ENCODE measurements around the gene IKBIP.
"Not testable (repeated sequence)": the region's sequence is repeated elsewhere in the genome, so short reads cannot be mapped to it uniquely, and the experiment has no call there.

The IKBIP gene, protein sequence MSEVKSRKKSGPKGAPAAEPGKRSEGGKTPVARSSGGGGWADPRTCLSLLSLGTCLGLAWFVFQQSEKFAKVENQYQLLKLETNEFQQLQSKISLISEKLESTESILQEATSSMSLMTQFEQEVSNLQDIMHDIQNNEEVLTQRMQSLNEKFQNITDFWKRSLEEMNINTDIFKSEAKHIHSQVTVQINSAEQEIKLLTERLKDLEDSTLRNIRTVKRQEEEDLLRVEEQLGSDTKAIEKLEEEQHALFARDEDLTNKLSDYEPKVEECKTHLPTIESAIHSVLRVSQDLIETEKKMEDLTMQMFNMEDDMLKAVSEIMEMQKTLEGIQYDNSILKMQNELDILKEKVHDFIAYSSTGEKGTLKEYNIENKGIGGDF

DNA sequence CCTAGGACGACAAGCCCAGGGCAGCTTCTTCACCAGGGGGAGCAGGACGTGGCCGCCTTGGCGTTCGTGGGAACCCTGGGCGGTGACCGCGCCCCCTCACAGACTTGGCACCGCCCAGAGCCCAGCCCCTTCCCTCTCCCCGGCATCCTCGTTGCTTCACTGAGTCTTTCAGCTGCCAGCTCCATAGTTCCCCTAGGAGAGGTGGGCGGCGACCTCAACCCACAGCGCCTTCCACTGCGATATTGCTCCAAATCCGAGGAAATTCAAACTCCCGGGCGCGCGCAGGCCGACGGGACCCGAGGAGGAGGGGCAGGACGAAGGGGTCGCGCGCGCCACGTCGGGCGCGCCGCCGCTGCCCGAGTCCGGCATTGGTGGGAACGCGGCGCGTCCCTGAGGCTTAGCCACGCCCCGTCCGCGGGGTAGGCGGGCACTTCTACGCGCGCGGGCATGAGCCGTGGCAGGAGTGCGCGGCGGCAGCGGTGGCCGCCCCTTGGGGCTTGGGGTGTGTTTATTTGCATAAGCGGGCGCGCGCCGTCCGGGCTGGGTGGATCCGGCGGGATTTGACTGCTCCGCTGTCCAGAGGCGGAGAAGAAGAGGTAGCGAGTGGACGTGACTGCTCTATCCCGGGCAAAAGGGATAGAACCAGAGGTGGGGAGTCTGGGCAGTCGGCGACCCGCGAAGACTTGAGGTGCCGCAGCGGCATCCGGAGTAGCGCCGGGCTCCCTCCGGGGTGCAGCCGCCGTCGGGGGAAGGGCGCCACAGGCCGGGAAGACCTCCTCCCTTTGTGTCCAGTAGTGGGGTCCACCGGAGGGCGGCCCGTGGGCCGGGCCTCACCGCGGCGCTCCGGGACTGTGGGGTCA lies at the start of gene IKBIP, which contains the start of gene APAF1:
TSS of gene IKBIP (minus strand) at position 77 of the 860 bp plus-strand sequence. CDS start 87 bp downstream, outside the sequence.
TSS of gene APAF1 (plus strand) at position 579 of the 860 bp plus-strand sequence. CDS start 3,070 bp downstream, outside the sequence.
- DNase-seq, result peak; percentile 94

DNA sequence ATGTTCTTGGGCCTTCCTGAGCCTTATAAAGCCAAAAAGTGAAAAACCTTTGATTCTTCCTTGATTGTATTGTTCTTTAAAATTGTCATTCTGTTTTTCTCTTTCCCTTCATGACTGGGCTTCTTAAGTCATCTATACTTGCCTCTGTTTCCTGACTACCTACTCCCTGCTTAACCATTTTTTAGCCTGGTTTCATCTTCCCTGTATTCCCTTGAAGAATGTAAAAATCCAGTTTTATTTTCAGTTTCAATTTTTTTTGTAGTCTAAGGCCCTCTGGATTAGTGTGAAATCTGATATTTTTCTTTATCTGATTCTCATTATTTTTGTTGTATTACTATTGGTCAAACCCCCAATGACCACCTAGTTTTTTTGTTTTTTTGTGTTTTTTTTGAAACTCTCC lies 46.8 kb upstream of the IKBIP start:
- no peak for DNase-seq

DNA sequence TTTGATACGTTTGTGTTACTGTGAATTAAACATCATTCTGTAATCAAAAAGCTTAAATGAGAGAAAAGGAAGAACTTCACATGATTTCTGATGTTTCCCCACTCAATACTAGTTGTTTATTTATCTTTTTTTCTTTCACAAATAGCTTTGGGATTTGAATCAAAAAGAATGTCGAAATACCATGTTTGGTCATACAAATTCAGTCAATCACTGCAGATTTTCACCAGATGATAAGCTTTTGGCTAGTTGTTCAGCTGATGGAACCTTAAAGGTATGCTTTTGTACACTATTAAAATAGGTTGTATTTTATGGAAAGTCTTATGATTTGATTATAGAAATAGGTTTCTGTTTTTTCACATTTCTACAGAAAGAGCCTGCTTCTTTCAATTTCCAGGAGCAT lies 42.0 kb upstream of the IKBIP start:
- DNase-seq, result no peak

DNA sequence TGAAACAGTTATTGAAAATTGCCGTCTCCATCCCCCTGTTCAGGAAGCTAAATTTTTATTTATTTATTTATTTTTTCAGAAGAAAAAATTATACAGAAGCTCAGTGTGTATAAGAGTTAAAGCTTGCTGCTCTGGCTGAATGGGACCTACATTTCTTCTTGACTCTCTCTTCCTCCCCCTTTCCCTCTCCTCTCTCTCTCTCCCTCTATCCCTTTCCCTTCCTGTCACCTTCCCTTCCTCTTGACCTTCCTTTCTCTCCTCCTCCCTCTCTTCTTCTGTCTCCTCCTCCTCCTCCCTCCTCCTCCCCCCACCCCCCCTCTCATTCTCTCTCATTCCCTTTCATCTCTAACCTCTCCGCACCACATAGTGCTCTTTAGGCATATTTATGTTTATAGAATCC lies 39.6 kb upstream of the IKBIP start:
- DNase-seq, result no peak

DNA sequence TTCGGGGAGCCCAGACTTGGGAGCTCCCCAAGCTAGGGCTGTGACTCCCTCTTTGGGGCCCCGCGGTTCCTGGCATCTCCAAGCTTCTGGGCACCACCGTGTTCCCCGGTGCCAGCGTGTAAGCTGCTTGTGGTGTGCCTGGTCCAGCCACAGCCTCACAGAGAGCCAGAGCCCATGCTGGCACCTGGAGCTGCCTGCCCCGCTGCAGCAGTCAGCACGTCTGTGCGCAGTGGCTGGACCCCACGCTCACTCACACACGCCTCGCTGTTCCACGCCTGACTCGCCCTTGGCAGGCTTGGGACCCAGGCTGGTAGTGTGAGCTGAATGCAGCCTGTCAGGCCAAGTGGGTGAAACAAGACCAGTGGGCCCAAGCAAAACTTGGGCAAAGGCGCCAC lies 35.0 kb upstream of the IKBIP start:
- no peak for DNase-seq

DNA sequence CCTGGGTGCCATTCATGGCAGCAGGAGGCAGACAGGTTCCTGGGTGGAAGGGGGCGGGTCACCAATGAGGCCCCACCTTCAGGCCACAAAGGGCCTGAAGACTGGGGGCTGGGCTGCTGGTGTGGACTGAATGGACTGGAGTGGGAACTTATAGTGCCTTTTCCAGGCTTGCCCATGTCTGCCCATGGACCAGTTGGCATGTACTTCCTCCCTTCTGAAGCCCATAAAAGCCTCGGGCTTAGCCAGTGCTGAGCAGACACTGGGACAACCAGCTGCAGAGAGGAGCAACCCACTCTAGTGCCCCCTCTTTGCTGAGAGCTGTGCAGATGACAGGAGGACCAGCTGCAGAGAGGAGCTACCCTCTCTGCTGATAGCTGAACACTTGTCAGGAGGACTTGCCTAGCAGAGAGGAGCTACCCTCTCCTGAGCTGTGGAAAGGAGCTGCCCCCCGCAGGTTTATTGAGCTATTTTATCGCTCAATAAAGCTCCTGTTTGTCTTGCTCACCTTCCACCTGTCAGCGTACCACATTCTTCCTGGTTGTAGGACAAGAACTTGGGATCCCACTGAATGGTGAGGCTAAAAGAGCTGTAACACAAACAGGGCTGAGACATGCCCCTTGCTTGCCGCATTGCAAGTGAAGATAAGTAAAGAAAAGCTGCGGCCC lies 34.5 kb upstream of the IKBIP start:
- DNase-seq, result no peak

DNA sequence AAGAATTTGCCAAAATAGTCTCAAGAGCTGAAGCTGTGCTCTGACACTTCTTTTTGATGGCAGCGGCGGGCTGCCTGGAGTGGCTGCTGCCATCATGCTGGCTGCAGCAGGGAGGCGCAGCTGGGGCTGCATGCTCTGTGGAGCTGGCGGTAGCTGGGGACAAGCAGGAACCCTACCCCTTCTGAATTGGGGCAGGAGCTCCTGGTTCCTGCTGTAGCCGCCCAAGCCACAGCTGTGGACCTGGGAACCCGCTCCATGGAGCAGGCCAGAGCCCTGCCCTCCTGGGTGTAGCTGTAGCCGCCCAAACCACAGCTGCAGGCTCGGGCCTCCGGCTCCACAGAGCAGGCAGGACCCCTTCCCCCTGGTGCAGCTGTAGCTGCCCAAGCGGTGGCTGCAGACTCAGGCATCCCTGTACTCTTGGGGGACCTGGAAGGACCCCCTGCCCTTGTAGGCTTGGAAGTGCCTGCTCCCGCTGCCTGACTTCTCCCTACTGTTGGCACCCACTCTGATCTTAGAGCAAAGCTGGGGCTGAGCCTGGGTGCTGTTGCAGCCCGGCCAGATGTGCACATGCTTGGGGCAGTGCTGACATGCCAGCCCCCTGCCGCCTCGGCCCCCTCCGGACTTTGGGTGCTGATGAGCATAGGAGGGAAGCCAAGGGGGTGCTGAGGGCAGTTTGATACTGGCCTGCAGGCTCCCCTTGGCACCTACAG lies 33.8 kb upstream of the IKBIP start:
- DNase-seq, result no peak

DNA sequence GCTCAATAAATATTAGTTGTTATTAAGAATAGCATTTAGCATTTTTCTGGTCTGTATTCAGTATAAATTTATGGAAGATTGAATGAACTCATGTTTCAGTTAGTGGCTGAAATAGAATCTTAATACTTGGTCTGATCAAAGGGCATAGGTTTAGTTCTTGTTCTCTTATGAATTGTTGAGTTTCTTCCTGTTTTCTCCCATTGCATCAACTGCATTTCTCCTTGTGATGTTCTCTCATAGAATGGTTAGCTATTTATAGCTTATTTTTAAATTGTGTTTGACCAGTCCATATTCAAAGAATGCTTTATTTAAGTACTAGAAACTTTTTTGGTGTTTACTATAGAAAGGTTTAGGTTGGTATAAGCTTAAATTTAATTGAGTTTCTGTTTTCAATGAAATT lies 30.3 kb upstream of the IKBIP start:
- no peak for DNase-seq

DNA sequence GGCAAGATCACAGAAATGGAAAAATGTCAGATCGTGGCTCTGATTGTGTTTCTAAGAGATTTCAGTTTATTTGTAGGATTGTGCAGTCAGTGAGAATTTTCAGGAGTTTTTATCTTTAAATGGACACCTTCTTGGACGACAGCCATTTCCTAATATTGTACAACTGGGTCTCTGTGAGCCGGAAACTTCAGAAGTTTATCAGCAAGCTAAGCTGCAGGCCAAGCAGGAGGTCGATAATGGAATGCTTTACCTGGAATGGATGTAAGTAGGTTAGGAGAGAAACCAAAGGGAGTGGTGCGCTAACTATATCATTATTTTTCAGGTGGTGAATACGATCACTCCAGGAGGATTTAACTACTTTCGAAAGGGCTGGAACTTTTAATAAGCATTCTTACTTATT lies 26.9 kb upstream of the IKBIP start:
- DNase-seq, result no peak

DNA sequence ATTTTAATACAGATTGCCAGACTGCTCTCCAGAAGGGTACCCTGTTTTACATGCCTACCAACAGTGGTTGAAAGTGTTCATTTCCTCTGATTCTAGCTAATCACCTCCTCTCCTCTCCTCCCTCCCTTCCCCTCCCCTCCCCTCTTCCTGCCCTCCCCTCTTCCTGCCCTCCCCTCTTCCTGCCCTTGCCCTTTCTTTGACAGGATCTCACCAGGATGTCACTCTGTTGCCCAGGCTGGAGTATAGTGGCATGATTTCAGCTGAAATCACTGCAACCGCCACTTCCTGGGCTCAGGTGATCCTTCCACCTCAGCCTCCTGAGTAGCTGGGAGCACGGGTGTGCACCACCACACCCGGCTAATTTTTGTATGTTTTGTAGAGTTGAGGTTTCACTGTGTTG lies 25.2 kb upstream of the IKBIP start:
- no peak for DNase-seq

DNA sequence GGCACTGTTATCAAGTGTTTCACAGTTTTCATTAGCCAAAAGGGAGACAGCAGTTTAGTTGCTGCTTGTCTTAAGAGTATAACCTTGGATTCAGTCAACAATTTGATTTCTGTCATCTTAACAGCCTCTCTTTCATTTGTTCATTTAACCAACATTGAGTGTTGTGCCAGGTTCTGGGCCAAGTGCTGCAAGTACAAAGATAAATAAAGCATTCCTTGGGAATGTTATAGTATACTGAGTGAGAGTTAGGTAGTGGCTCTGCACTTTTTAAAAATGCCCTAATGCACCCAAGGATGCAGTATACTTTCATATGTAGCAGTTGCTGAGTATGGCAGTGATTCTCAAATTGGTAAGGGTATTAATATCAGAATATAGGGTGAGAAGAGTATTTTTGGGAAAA lies 15.9 kb upstream of the IKBIP start:
- DNase-seq, result no peak

DNA sequence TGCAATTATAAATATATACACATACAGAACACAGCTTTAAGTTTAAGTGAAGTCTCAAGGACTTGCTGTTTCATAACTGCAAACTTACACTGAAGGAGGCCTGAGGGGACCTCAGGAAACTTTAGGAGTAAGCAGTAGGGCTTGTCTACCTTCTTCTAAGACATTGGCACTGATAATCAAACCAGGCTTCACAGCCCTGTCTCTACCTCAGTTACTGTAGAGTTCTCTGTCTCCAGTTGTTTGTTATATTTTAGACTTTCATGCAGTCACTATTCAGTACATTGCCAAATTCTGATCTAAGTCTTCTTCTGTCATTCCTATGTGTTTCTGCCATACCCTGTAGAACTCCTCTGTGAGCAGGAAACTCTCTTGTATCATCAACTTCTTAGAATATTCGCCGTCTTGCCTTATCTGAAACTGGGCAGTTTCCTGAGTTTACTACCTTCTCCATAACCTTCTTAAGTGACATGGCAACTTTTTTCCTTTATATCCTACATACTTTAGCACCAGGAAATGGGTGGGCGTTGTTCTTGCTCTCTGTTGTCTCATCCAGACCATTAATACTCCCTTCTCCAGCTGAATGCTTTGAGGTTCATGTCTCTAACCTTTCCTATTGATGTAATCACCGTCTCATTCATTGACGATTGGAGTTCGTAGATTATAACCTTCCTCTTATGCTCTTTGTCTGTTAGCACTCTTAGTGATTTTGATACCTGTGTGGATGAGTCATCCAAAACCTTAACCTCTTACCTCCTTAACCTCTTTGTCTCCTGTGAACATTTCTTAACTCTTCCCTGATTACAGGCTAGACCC lies 11.9 kb upstream of the IKBIP start:
- no peak for DNase-seq

DNA sequence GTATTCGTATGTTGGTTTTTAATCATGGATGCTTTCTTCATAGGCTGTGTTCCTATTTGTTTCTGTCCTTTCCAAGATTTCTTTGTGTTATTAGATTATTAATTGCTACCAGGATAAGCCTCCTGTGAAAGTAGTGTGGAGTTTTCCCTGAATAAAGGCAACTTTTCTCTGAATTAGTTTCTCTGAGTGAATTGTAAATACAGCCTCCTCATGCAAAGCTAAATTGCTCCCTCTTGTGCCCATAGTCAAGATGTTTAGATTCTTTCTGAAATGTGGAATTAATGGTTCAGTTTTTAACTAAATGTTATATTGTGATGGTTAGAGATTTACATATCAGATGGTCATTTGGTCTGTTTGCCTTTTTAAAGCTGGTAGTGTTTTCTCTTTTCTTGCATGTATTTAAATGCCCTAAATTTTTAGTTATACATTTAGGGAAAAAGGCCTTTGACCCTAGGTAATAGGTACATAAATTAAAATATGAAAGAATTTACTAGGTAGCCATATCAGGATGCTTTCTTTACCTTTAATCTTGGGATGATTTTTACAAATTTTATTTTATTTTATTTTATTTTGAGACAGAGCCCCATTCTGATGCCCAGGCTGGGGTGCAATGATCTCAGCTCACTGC lies 9.4 kb upstream of the IKBIP start:
- no peak for DNase-seq

DNA sequence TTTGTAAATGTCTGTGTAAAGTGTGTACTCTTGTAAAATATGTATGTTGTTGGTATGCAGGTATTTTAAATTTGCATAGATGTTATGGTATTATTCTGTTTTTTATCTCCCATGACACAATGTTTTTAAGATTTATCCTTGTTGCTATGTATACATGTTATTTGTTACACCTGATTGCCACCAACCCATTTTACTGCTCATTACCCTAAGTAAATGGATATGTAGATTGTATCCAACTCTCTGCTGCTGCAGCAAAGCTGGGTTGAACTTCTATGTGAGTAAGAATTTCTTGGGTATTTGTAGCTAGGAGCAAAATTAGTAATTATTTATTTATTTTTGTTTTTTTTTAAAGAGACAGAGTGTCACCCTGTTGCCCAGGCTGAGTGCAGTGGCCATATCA lies 6.7 kb upstream of the IKBIP start:
- no peak for DNase-seq

DNA sequence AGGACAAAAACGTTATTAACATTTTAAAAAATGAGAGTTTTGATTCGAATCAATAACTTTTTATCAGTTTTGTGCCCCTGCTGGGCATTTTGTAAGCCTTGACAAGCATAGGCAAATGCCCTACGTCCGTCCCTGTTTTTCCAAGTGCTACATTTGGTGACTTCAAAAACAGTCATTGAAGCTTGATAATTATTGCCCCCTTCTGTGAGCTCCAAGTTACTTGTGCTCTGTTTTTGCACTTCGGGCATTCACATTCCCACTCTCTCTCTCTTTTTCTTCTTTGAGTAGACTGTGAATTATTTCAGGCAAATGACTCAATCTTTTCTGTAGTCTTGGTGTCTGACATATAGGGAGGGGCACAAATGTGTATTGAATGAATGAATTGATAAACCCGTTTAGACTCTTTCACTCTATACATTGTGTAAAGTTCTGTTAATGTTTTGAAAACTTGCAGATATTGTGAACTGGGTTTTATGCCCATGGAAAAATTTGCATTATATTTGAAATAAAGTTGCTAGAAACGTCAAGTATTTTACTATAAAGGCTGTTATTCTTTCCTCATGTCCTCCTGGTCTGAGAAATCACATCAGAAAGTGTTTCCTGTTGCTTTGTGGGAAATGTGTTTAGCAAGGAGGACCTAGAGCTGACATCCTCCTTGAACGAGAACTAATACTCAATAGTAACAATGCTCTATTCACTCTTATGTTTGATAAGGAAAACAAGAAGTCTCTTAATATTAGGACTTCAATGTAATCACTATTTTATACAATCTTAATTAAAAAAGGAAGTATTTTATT lies 1.9 kb upstream of the IKBIP start:
- DNase-seq, result no peak

DNA sequence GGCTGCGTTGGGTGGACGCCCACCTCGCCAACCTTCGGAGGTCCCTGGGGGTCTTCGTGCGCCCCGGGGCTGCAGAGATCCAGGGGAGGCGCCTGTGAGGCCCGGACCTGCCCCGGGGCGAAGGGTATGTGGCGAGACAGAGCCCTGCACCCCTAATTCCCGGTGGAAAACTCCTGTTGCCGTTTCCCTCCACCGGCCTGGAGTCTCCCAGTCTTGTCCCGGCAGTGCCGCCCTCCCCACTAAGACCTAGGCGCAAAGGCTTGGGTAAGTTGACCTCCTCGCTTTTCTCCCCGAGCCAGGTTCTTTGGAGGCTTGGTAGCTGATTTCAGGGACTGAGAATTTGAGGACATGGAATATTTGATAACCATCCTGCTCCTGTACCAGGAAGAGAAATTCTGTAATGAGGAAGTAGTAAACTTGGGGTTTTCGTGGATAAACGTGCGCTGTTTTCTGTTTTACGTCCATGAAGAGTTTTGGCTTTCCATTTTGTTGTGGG lies 1.0 kb upstream of the IKBIP start:
- no peak for DNase-seq

DNA sequence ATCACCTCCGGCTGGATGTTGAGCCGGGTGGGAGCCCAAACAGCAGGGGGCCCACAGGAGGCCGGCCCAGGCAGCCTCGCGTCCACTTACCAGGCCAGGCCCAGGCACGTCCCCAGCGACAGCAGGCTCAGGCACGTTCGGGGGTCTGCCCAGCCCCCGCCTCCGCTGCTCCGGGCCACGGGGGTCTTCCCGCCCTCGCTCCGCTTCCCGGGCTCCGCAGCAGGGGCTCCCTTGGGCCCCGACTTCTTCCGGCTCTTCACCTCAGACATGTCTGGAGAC lies 216 bp downstream of the IKBIP start:
- no peak for DNase-seq

DNA sequence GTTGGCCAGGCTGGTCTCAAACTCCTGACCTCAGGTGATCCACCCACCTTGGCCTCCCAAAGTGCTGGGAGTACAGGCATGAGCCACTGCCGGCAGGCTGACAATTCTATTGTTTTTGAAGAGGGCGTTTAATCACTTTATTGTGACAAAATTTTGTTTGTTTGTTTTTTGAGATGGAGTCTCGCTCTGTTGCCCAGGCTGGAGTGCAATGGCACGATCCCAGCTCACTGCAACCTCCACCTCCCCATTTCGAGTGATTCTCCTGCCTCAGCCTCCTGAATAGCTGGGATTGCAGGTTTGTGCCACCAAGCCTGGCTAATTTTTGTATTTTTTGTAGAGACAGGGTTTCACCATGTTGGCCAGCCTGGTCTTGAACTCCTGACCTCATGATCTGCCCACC lies 1.8 kb downstream of the IKBIP start:
- not testable (repeated sequence) for DNase-seq

DNA sequence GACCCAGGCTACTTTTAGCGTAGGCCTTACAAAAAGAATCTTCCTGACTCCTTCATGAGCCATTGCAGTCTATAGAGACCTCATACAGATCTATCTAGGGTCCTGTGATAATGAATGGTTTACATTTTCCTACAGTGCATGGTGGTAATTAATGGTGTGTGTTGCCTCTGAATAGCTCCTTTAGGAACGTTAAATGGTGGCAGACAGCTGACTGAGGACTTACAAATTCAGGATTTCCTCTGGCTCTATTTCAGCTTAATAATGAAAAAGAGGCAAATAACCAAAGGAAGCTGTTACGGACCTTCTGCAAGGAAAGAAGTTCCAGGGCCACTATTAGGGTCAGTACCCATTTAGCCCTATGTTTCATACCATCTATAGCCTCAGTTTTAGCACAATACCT lies 5.1 kb downstream of the IKBIP start:
- DNase-seq, result no peak

DNA sequence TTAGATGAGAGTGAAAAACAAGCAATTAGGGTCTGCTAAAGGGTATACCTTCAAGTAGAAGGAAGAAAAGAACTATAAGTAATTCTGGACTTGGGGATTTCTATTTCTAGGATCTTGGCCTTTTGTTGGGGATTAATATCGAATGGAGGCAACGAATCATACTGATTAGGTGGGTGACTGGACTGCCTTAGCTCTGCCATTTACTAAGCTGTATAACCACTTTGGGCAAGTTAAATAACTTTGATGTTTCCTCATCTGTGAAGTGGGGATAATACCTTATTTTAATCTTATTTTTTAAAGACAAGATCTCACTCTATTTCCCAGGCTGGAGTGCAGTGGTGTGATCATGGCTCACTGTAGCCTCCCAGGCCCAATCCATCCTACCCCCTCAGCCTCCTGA lies 6.6 kb downstream of the IKBIP start:
- DNase-seq, result no peak

DNA sequence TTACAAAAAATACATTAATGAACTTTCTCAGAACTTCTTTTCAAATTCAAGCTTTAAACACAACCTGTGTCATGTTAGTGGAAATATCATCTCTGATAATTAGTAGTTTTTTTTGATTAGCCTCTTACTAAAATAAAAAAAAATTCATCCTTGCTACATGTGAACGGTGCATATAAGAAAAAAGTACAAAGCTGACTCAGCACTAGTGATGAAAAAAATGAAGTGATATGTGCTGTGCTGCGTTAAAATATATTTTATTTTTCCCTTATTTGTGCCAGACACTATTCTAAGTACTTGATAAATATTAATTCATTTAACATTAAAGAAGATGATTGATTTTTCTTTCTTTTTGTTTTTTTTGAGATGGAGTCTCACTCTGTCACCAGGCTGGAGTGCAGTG lies 7.5 kb downstream of the IKBIP start:
- DNase-seq, result no peak
